Mesenchymal stem cell (in vitro differentiated cells and primary cell): Measurements from ENCODE around the gene MZT2B.
"Not testable (repeated sequence)": the region's sequence is repeated elsewhere in the genome, so short reads cannot be mapped to it uniquely, and the experiment has no call there.

Experiments used
- DNase-seq: peaks from one replicate; pipeline ENCODE4 v3.0.0-alpha.2; 2013
- H2AFZ ChIP-seq: one replicate; pipeline ENCODE4 v1.6.1; 2013; ENCODE audit warnings: low read depth, mild to moderate bottlenecking, control low read depth, inconsistent platforms, low read length, moderate library complexity
- H2AK5ac ChIP-seq: 2 replicates; pipeline ENCODE4 v1.6.1; 2013; ENCODE audit warnings: low read length, moderate library complexity, mild to moderate bottlenecking, inconsistent platforms; ENCODE audit not compliant: severe bottlenecking
- H2BK120ac ChIP-seq: one replicate; pipeline ENCODE4 v1.6.1; 2013; ENCODE audit warnings: low read depth, mild to moderate bottlenecking, inconsistent platforms, low read length, moderate library complexity
- H2BK12ac ChIP-seq, 2 experiments: one replicate each; pipeline ENCODE4 v1.6.1; 2013; ENCODE audit warnings: inconsistent platforms in 2 of 2, low read length in 2 of 2, mild to moderate bottlenecking in 2 of 2, moderate library complexity in 2 of 2, control low read depth in 1 of 2
- H2BK15ac ChIP-seq: one replicate; pipeline ENCODE4 v1.6.1; 2013; ENCODE audit warnings: mild to moderate bottlenecking, low read depth, inconsistent platforms; ENCODE audit not compliant: poor library complexity, severe bottlenecking
- H2BK5ac ChIP-seq: 2 replicates; pipeline ENCODE4 v1.6.1; 2013; ENCODE audit warnings: low read depth, mild to moderate bottlenecking, low read length, control low read depth, inconsistent platforms; ENCODE audit not compliant: poor library complexity, severe bottlenecking
- H3K14ac ChIP-seq, 2 experiments: one replicate each; pipeline ENCODE4 v1.6.1; 2013; ENCODE audit warnings: inconsistent platforms in 2 of 2, low read length in 2 of 2, control low read depth in 1 of 2, mild to moderate bottlenecking in 1 of 2, moderate library complexity in 1 of 2
- H3K18ac ChIP-seq, 2 experiments: one replicate each; pipeline ENCODE4 v1.6.1; 2013; ENCODE audit warnings: inconsistent platforms in 2 of 2, low read length in 2 of 2, control low read depth in 1 of 2, low read depth in 1 of 2, mild to moderate bottlenecking in 1 of 2
- H3K23ac ChIP-seq, 2 experiments: one replicate each; pipeline ENCODE4 v1.6.1; 2013; ENCODE audit warnings: inconsistent platforms in 2 of 2, low read length in 2 of 2, mild to moderate bottlenecking in 2 of 2, moderate library complexity in 2 of 2, control low read depth in 1 of 2
- H3K27ac ChIP-seq: 2 replicates; pipeline ENCODE4 v1.5.1; 2013; ENCODE audit warnings: mild to moderate bottlenecking, moderate library complexity, low read length, control low read depth, inconsistent platforms; ENCODE audit not compliant: poor library complexity, severe bottlenecking
- H3K27me3 ChIP-seq, 2 experiments: 2 replicates each; pipeline versions ENCODE4 v1.6.1 to v1.7.0; 2013; ENCODE audit warnings: low read length in 2 of 2, mild to moderate bottlenecking in 2 of 2, moderate library complexity in 2 of 2, control low read depth in 1 of 2, inconsistent platforms in 1 of 2; ENCODE audit not compliant: control insufficient read depth in 1 of 2, insufficient read depth in 1 of 2
- H3K36me3 ChIP-seq, 2 experiments: 2 replicates each; pipeline versions ENCODE4 v1.6.1 to v1.7.0; 2013; ENCODE audit warnings: low read length in 2 of 2, control low read depth in 1 of 2, inconsistent platforms in 1 of 2, low read depth in 1 of 2, mild to moderate bottlenecking in 1 of 2; ENCODE audit not compliant: insufficient read depth in 2 of 2, control insufficient read depth in 1 of 2
- H3K4ac ChIP-seq, 2 experiments: one replicate each; pipeline ENCODE4 v1.6.1; 2013; ENCODE audit warnings: inconsistent platforms in 2 of 2, low read length in 2 of 2, mild to moderate bottlenecking in 2 of 2, moderate library complexity in 2 of 2, control low read depth in 1 of 2, low read depth in 1 of 2
- H3K4me1 ChIP-seq: 2 replicates; pipeline ENCODE4 v1.6.1; 2013; ENCODE audit warnings: low read depth, low read length, control low read depth; ENCODE audit not compliant: control insufficient read depth, insufficient read depth
- H3K4me2 ChIP-seq: 2 replicates; pipeline ENCODE4 v1.6.1; 2013; ENCODE audit warnings: low read length, mild to moderate bottlenecking, inconsistent platforms; ENCODE audit not compliant: poor library complexity, severe bottlenecking
- H3K4me3 ChIP-seq, 2 experiments: 2 replicates each; pipeline versions ENCODE4 v1.5.1 to v1.7.0; 2013; ENCODE audit warnings: low read length in 2 of 2, mild to moderate bottlenecking in 2 of 2, control low read depth in 1 of 2, low read depth in 1 of 2; ENCODE audit not compliant: insufficient read depth in 1 of 2
- H3K79me1 ChIP-seq: replicated peaks from 2 replicates; pipeline ENCODE4 v1.6.1; 2013; ENCODE audit warnings: mild to moderate bottlenecking, control low read depth, low read length, inconsistent platforms; ENCODE audit not compliant: poor library complexity, severe bottlenecking
- H3K9ac ChIP-seq: 2 replicates; pipeline ENCODE4 v1.7.0; 2013; ENCODE audit warnings: mild to moderate bottlenecking, low read length, moderate library complexity
- H3K9me3 ChIP-seq: 2 replicates; pipeline ENCODE4 v1.7.0; 2013; ENCODE audit warnings: mild to moderate bottlenecking, low read length; ENCODE audit not compliant: control insufficient read depth
- H4K8ac ChIP-seq: one replicate; pipeline ENCODE4 v1.6.1; 2013; ENCODE audit warnings: inconsistent platforms, mild to moderate bottlenecking, low read length, moderate library complexity
- H4K91ac ChIP-seq: one replicate; pipeline ENCODE4 v1.6.1; 2013; ENCODE audit warnings: mild to moderate bottlenecking, low read length, inconsistent platforms
- WGBS: methylation state at CpG from one replicate; pipeline ENCODE4 v1.1.7; 2013; ENCODE audit warnings: mixed read lengths; 5-methylcytosine and 5-hydroxymethylcytosine counted together

The MZT2B gene

DNA sequence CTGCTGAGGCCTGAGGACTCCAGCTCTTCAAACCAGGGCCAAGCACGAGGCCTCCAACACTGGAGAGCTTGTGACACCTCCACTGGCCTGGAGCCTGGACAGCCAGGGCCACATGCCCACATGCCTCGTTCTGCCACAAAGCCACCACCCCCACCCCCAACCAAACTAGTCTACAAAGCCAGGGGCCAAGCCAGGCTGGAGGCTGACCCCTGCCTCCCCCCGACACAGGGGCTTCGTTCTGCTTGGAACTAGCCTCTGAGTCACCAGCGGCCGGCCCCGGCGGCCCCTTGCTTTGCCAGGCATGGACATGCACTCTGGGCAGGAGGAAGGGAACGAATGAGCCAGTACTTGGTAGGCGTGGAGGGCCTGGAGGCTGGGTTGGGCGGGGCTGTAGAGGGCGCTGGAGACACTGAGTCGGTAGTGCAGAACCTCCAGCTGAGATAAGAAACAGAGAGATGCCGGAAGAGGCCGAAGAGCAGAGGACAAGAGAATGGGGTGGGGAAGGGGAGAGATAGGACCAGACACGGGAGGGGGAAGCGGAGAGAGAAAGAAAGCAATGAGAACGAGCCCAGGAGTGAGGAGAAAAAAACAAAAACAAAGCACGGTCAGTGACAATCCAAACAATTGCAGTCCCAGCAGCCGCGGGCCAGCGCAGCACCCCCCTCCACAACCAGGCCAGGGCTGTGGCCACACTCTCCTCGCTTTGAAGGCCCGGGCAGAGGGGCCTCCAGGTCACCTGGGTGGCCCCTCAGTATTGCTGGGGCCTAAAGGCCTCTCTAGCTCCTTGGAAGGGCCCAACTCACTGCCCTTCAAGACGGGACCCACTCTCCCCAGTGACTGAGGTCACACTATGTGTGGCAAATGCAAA, 21.0 kb upstream of the MZT2B start:
- H2AFZ ChIP-seq, H2BK5ac ChIP-seq, H3K9ac ChIP-seq, H3K27me3 ChIP-seq, H3K27ac ChIP-seq, H3K18ac ChIP-seq, H3K4me3 ChIP-seq, H3K14ac ChIP-seq, H4K91ac ChIP-seq, H2AK5ac ChIP-seq, H3K4me2 ChIP-seq, H2BK15ac ChIP-seq, H3K4ac ChIP-seq, H3K9me3 ChIP-seq, H2BK120ac ChIP-seq, H2BK12ac ChIP-seq, H4K8ac ChIP-seq, H3K23ac ChIP-seq: not testable (repeated sequence)
- peak; percentile 63 for DNase-seq
- Histone ChIP-seq H3K4me1 (peaks cover 12% of the 10 kb centered on the region), H3K36me3 (peaks cover 34 to 79% of the 10 kb centered on the region in 2 experiments), H3K79me1 (peaks cover 22% of the 10 kb centered on the region)
- 56% methylated on average over 22 of the region's 25 CpGs for WGBS

- not testable (repeated sequence) for H4K8ac ChIP-seq, H2BK5ac ChIP-seq, DNase-seq, H3K4me2 ChIP-seq, H2AK5ac ChIP-seq, H3K4ac ChIP-seq, H2BK15ac ChIP-seq, H3K27me3 ChIP-seq, H3K9me3 ChIP-seq, H3K4me1 ChIP-seq, H3K14ac ChIP-seq, H4K91ac ChIP-seq, H2BK12ac ChIP-seq, H3K27ac ChIP-seq, H3K18ac ChIP-seq, H3K23ac ChIP-seq, H3K9ac ChIP-seq, H2AFZ ChIP-seq, H2BK120ac ChIP-seq, H3K4me3 ChIP-seq
- Histone ChIP-seq H3K79me1 (peaks cover 21% of the 10 kb centered on the region), H3K36me3 (peaks cover 45 to 81% of the 10 kb centered on the region in 2 experiments)
- WGBS, result 98% methylated on average over 6 of the region's 7 CpGs
Measured at GRCh38 chr2:130162486-130162885, 19.6 kb upstream of the MZT2B start.

GRCh38 chr2:130162968-130163367, 19.1 kb upstream of the MZT2B start:
- DNase-seq, result no peak
- 97% methylated on average over 8 of the region's 9 CpGs for WGBS
- H2AFZ ChIP-seq, result no peak overlapping the region
- no peak overlapping the region for H2BK12ac ChIP-seq
- H3K9ac ChIP-seq, result no peak overlapping the region
- H2BK120ac ChIP-seq, result no peak overlapping the region
- no peak overlapping the region for H3K14ac ChIP-seq
- H3K27me3 ChIP-seq, result no peaks in the 10 kb centered on the region
- no peak overlapping the region for H2AK5ac ChIP-seq
- H3K27ac ChIP-seq, result no peak overlapping the region
- H2BK5ac ChIP-seq, result no peak overlapping the region
- no peak overlapping the region for H2BK15ac ChIP-seq
- peaks cover 49 to 80% of the 10 kb centered on the region in 2 experiments for H3K36me3 ChIP-seq
- H3K18ac ChIP-seq, result no peak overlapping the region
- H3K79me1 ChIP-seq, result peaks cover 20% of the 10 kb centered on the region
- H3K4me1 ChIP-seq, result peaks cover 7% of the 10 kb centered on the region
- no peak overlapping the region for H3K23ac ChIP-seq
- no peak overlapping the region for H3K4me2 ChIP-seq
- no peak overlapping the region for H3K4me3 ChIP-seq
- H4K8ac ChIP-seq, result no peak overlapping the region
- H3K4ac ChIP-seq, result no peak overlapping the region
- no peak overlapping the region for H4K91ac ChIP-seq
- no peaks in the 10 kb centered on the region for H3K9me3 ChIP-seq

DNA sequence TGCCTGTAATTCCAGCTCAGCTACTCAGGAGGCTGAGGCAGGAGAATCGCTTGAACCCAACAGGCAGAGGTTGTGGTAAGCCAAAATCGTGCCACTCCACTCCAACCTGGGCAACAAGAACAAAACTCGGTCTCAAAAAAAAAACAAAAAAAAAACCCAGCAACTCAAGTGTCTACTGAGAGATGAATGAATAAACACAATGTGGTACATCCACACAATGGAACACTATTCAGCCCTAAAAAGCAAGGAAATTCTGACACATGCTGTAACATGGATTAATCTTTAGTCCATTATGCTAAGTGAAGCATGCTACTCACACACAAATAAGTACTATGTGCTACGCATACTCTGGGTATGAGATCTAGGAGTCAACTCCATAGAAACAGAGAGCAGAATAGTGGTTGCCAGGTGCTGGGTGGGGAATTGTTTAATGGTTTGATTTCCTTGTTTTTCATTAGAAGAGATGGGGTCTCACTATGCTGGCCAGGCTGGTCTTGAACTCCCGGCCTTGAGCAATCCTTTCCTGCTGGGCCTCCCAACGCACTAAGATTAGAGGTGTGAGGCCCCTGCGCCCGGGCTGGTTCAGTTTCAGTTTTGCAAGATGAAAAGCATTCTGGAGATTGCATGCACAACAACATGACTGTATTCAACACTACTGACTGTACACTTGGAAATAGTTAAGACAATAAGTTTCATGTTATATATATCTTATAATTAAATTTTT, 16.6 kb upstream of the MZT2B start:
- Histone ChIP-seq H3K27me3 (no peaks in the 10 kb centered on the region), H3K79me1 (peaks cover 20% of the 10 kb centered on the region), H3K18ac (no peak overlapping the region), H3K4me1 (peaks cover 3% of the 10 kb centered on the region), H3K9me3 (no peaks in the 10 kb centered on the region), H4K91ac (no peak overlapping the region), H3K4me3 (no peak overlapping the region), H4K8ac (no peak overlapping the region), H3K4me2 (no peak overlapping the region), H3K27ac (no peak overlapping the region), H3K23ac (no peak overlapping the region), H3K9ac (no peak overlapping the region), H2AFZ (no peak overlapping the region), H2BK12ac (no peak overlapping the region), H3K4ac (no peak overlapping the region), H2BK120ac (no peak overlapping the region), H2BK15ac (no peak overlapping the region), H2AK5ac (no peak overlapping the region), H3K36me3 (peaks cover 57 to 74% of the 10 kb centered on the region in 2 experiments), H2BK5ac (no peak overlapping the region), H3K14ac (no peak overlapping the region)
- WGBS, result over 99% methylated on average over 6 of the region's 8 CpGs
- DNase-seq, result no peak
